ENCODE data around the gene AAK1.

The AAK1 gene

GRCh38 chr2:69544951-69545350, 98.6 kb downstream of the AAK1 start:
- Histone ChIP-seq H3K9ac (ENCODE audit: low read length) (no peak overlapping the region), H3K4me3 (ENCODE audit: insufficient read depth, low read length, poor library complexity, severe bottlenecking) (no peak overlapping the region), H3K27ac (ENCODE audit: low read depth, low read length) (no peak overlapping the region), H3K79me2 (ENCODE audit: insufficient read depth, low read length) (no peaks in the 10 kb centered on the region), H2AFZ (ENCODE audit: low read depth, low read length, severe bottlenecking) (no peak overlapping the region), H3K36me3 (ENCODE audit: low read length) (0 out of 2 replicates have a peak, but pooled peaks cover 4% of the 10 kb centered on the region), H3K27me3 (ENCODE audit: low read length) (no peaks in the 10 kb centered on the region), H4K20me1 (ENCODE audit: low read depth, low read length) (no peaks in the 10 kb centered on the region), H3F3A (ENCODE audit: insufficient read depth) (no peaks in the 10 kb centered on the region), H3K9me2 (replicated peaks; ENCODE audit: insufficient read depth, low read length) (no peaks in the 10 kb centered on the region), H3K9me3 (ENCODE audit: insufficient read depth, low read length) (no peaks in the 10 kb centered on the region), H3K4me2 (ENCODE audit: low read depth, low read length, poor library complexity, severe bottlenecking) (no peak overlapping the region)
- TF ChIP-seq EZH2phosphoT487 (conservative IDR thresholded peaks at IDR 0.05; ENCODE audit: low read length), result no peak
- no peak for TF ChIP-seq CTCF (IDR thresholded peaks at IDR 0.05; ENCODE audit: insufficient read depth, low read length, poor library complexity, severe bottlenecking)

- Histone ChIP-seq H3K4me2 (ENCODE audit: low read depth, low read length, poor library complexity, severe bottlenecking) (no peak overlapping the region), H3K9me3 (ENCODE audit: insufficient read depth, low read length) (no peaks in the 10 kb centered on the region), H3K9me2 (replicated peaks; ENCODE audit: insufficient read depth, low read length) (no peaks in the 10 kb centered on the region), H3K79me2 (ENCODE audit: insufficient read depth, low read length) (no peaks in the 10 kb centered on the region), H3K36me3 (ENCODE audit: low read length) (no peaks in the 10 kb centered on the region), H2AFZ (ENCODE audit: low read depth, low read length, severe bottlenecking) (no peak overlapping the region), H3K4me3 (ENCODE audit: insufficient read depth, low read length, poor library complexity, severe bottlenecking) (no peak overlapping the region), H3K27me3 (ENCODE audit: low read length) (no peaks in the 10 kb centered on the region), H3K27ac (ENCODE audit: low read depth, low read length) (no peak overlapping the region), H4K20me1 (ENCODE audit: low read depth, low read length) (no peaks in the 10 kb centered on the region), H3F3A (ENCODE audit: insufficient read depth) (no peaks in the 10 kb centered on the region), H3K9ac (ENCODE audit: low read length) (no peak overlapping the region)
- no peak for TF ChIP-seq CTCF (IDR thresholded peaks at IDR 0.05; ENCODE audit: insufficient read depth, low read length, poor library complexity, severe bottlenecking)
- no peak for TF ChIP-seq EZH2phosphoT487 (conservative IDR thresholded peaks at IDR 0.05; ENCODE audit: low read length)
Observed at GRCh38 chr2:69539549-69539908, 104.0 kb downstream of the AAK1 start.

- Histone ChIP-seq H3K27ac (ENCODE audit: low read depth, low read length) (no peak overlapping the region), H3K27me3 (ENCODE audit: low read length) (no peaks in the 10 kb centered on the region), H2AFZ (ENCODE audit: low read depth, low read length, severe bottlenecking) (no peak overlapping the region), H3F3A (ENCODE audit: insufficient read depth) (no peaks in the 10 kb centered on the region), H3K4me3 (ENCODE audit: insufficient read depth, low read length, poor library complexity, severe bottlenecking) (no peak overlapping the region), H3K9me2 (replicated peaks; ENCODE audit: insufficient read depth, low read length) (no peaks in the 10 kb centered on the region), H3K36me3 (ENCODE audit: low read length) (no peaks in the 10 kb centered on the region), H4K20me1 (ENCODE audit: low read depth, low read length) (no peaks in the 10 kb centered on the region), H3K9me3 (ENCODE audit: insufficient read depth, low read length) (no peaks in the 10 kb centered on the region), H3K79me2 (ENCODE audit: insufficient read depth, low read length) (no peaks in the 10 kb centered on the region), H3K4me2 (ENCODE audit: low read depth, low read length, poor library complexity, severe bottlenecking) (no peak overlapping the region), H3K9ac (ENCODE audit: low read length) (no peak overlapping the region)
- no peak for TF ChIP-seq CTCF (IDR thresholded peaks at IDR 0.05; ENCODE audit: insufficient read depth, low read length, poor library complexity, severe bottlenecking)
- no peak for TF ChIP-seq EZH2phosphoT487 (conservative IDR thresholded peaks at IDR 0.05; ENCODE audit: low read length)
Observed at GRCh38 chr2:69538872-69539548, 104.5 kb downstream of the AAK1 start.
